Esophagus (tissue), 2 donors: ENCODE measurements around the gene ABHD6. TPM values are rescaled to one million over a fixed set of nuclear protein-coding genes. Genes with fewer than 3 reads are reported as not detected.

Source experiments
- H3K27ac ChIP-seq, 2 donors: one replicate each; pipeline ENCODE4 v1.5.1; 2013; ENCODE audit warnings: low read depth in 2 of 2, mild to moderate bottlenecking in 2 of 2, inconsistent platforms in 1 of 2, low read length in 1 of 2, moderate library complexity in 1 of 2
- H3K27me3 ChIP-seq, 2 donors: one replicate each; pipeline ENCODE4 v1.6.1; 2013; ENCODE audit warnings: low read length in 2 of 2, control low read depth in 1 of 2, mild to moderate bottlenecking in 1 of 2; ENCODE audit not compliant: insufficient read depth in 2 of 2, control insufficient read depth in 1 of 2
- H3K36me3 ChIP-seq, 2 donors: one replicate each; pipeline ENCODE4 v1.6.1; 2013; ENCODE audit warnings: low read length in 1 of 2; ENCODE audit not compliant: control insufficient read depth in 2 of 2, insufficient read depth in 2 of 2
- H3K4me1 ChIP-seq, 2 donors: one replicate each; pipeline ENCODE4 v1.6.1; 2013; ENCODE audit warnings: low read length in 1 of 2; ENCODE audit not compliant: control insufficient read depth in 2 of 2, insufficient read depth in 2 of 2
- H3K4me3 ChIP-seq, 2 donors: one replicate each; pipeline ENCODE4 v1.5.1; 2013; ENCODE audit warnings: low read length in 2 of 2, mild to moderate bottlenecking in 2 of 2, low read depth in 1 of 2, moderate library complexity in 1 of 2
- H3K9me3 ChIP-seq, 2 donors: one replicate each; pipeline ENCODE4 v1.6.1; 2013; ENCODE audit warnings: mild to moderate bottlenecking in 2 of 2, low read depth in 1 of 2, low read length in 1 of 2, moderate library complexity in 1 of 2; ENCODE audit not compliant: control insufficient read depth in 2 of 2, insufficient read depth in 1 of 2
- whole genome bisulfite sequencing, 2 donors: extraction: QIAGEN DNeasy Blood & Tissue Kit; methylation state at CpG; one replicate each; pipeline ENCODE4 v1.1.7; 2013; 5-methylcytosine and 5-hydroxymethylcytosine counted together
- polyA plus RNA-seq, 2 donors: library from polyadenylated mRNA; stranded (reverse); fragments of 200-250 nt; gene quantifications; one replicate each; pipeline ENCODE4 v1.2.3, GENCODE V29; 2013
- donor health status: healthy with polysubstance abuse.
- donor health status: Bipolar disorder and iron deficiency.

The ABHD6 gene
- polyA plus RNA-seq, 2 donors: 4.3 to 5.6 TPM

GRCh38 chr3:58323529-58324390, 86.2 kb downstream of the ABHD6 start:
- H3K36me3 ChIP-seq: no peaks in the 10 kb centered on the region
- no peaks in the 10 kb centered on the region for H3K4me1 ChIP-seq
- H3K27ac ChIP-seq: no peak overlapping the region
- no peaks in the 10 kb centered on the region for H3K27me3 ChIP-seq
- WGBS, 2 donors: 81 to 82% methylated on average over 3 of the region's 3 CpGs
- H3K4me3 ChIP-seq: no peak overlapping the region
- H3K9me3 ChIP-seq: no peaks in the 10 kb centered on the region

GRCh38 chr3:58324391-58325390, 87.1 kb downstream of the ABHD6 start:
- no peak overlapping the region for H3K27ac ChIP-seq
- no peaks in the 10 kb centered on the region for H3K4me1 ChIP-seq
- WGBS, 2 donors: 62 to 70% methylated on average over 7 of the region's 7 CpGs
- no peaks in the 10 kb centered on the region for H3K9me3 ChIP-seq
- H3K27me3 ChIP-seq: no peaks in the 10 kb centered on the region
- H3K4me3 ChIP-seq: no peak overlapping the region
- no peaks in the 10 kb centered on the region for H3K36me3 ChIP-seq

- WGBS, 2 donors: 38 to 49% methylated on average over 2 of the region's 2 CpGs
- no peak overlapping the region for H3K27ac ChIP-seq
- no peaks in the 10 kb centered on the region for H3K4me1 ChIP-seq
- H3K36me3 ChIP-seq: no peaks in the 10 kb centered on the region
- no peak overlapping the region for H3K4me3 ChIP-seq
- H3K27me3 ChIP-seq: no peaks in the 10 kb centered on the region
- no peaks in the 10 kb centered on the region for H3K9me3 ChIP-seq
These were observed 88.0 kb downstream of the ABHD6 start for GRCh38 chr3:58325525-58325992.

- Histone ChIP-seq H3K4me3 (no peak overlapping the region), H3K27me3 (no peaks in the 10 kb centered on the region), H3K27ac (no peak overlapping the region), H3K36me3 (no peaks in the 10 kb centered on the region), H3K4me1 (no peaks in the 10 kb centered on the region), H3K9me3 (no peaks in the 10 kb centered on the region)
- WGBS, 2 donors: 93 to 95% methylated on average over 8 of the region's 8 CpGs
These were observed 88.8 kb downstream of the ABHD6 start for GRCh38 chr3:58326267-58326900.

- 87 to 92% methylated on average over 8 of the region's 8 CpGs for WGBS, 2 donors
- Histone ChIP-seq H3K27me3 (no peaks in the 10 kb centered on the region), H3K9me3 (no peaks in the 10 kb centered on the region), H3K36me3 (no peaks in the 10 kb centered on the region), H3K4me3 (no peak overlapping the region), H3K4me1 (no peaks in the 10 kb centered on the region), H3K27ac (no peak overlapping the region)
These were observed 91.7 kb downstream of the ABHD6 start for GRCh38 chr3:58329150-58329921.

- no peaks in the 10 kb centered on the region for H3K36me3 ChIP-seq
- H3K4me1 ChIP-seq: no peaks in the 10 kb centered on the region
- H3K9me3 ChIP-seq: no peaks in the 10 kb centered on the region
- H3K27ac ChIP-seq: no peak overlapping the region
- no peak overlapping the region for H3K4me3 ChIP-seq
- H3K27me3 ChIP-seq: no peaks in the 10 kb centered on the region
- 93 to 94% methylated on average over 5 of the region's 5 CpGs for WGBS, 2 donors
These were observed 92.4 kb downstream of the ABHD6 start for GRCh38 chr3:58329922-58330413.

GRCh38 chr3:58331593-58332152, 94.1 kb downstream of the ABHD6 start:
- Histone ChIP-seq H3K27ac (no peak overlapping the region), H3K4me3 (no peak overlapping the region), H3K4me1 (peaks cover 0 to 2% of the 10 kb centered on the region in 2 donors), H3K36me3 (no peaks in the 10 kb centered on the region), H3K27me3 (no peaks in the 10 kb centered on the region), H3K9me3 (no peaks in the 10 kb centered on the region)
- 70 to 74% methylated on average over 4 of the region's 4 CpGs for WGBS, 2 donors

- Histone ChIP-seq H3K4me3 (peak within 1 kb of the TSS; percentile 94 to 96), H3K4me1 (peaks cover 0 to 2% of the 10 kb centered on the region in 2 donors), H3K9me3 (no peaks in the 10 kb centered on the region), H3K36me3 (no peaks in the 10 kb centered on the region), H3K27ac (peak within 1 kb of the TSS; percentile 42 to 72), H3K27me3 (no peaks in the 10 kb centered on the region)
- WGBS, 2 donors: 1% methylated on average over 42 to 79 of the region's 79 CpGs
These were observed 95.1 kb downstream of the ABHD6 start, which contains the start of gene PXK for GRCh38 chr3:58332575-58333188. Gene PXK, plus strand, starts transcription at chr3:58332892. Its CDS starts 97 bp downstream, at chr3:58332989.
